Gastrocnemius medialis (tissue), 4 donors: ENCODE measurements around the gene SH3PXD2B. TPM values are rescaled to one million over a fixed set of nuclear protein-coding genes. Genes with fewer than 3 reads are reported as not detected.
"Not testable (repeated sequence)": the region's sequence is repeated elsewhere in the genome, so short reads cannot be mapped to it uniquely, and the experiment has no call there.

Source experiments
- ATAC-seq, 2 donors: fragments of 150-250 bp; one replicate each; pipeline ENCODE4 v1.9.1; 2016
- DNase-seq, 2 donors: peaks; one replicate each; pipeline ENCODE4 v3.0.0-alpha.2; 2019
- H3K27ac ChIP-seq, 4 donors: fragments of 200-600 bp; sonication (generic); 1 replicate in 1 of 4; 2 replicates in 3 of 4; pipeline ENCODE4 v1.5.1; 2016 to 2018; ENCODE audit warnings: mild to moderate bottlenecking in 2 of 4, moderate library complexity in 1 of 4
- H3K27me3 ChIP-seq, 3 donors: fragments of 200-600 bp; sonication (generic) in 2 of 3; 1 replicate in 1 of 3; 2 replicates in 2 of 3; pipeline versions ENCODE4 v1.5.1 to v1.6.0; 2016 to 2019; ENCODE audit warnings: mild to moderate bottlenecking in 1 of 3, moderate library complexity in 1 of 3
- H3K36me3 ChIP-seq, 2 donors: fragments of 200-600 bp; sonication (generic) in 1 of 2; one replicate each; pipeline ENCODE4 v1.5.1; 2017 to 2018
- H3K4me1 ChIP-seq, 2 donors: fragments of 200-600 bp; sonication (generic) in 1 of 2; one replicate each; pipeline ENCODE4 v1.5.1; 2016 to 2017; ENCODE audit warnings: mild to moderate bottlenecking in 2 of 2
- H3K4me3 ChIP-seq, 4 donors: fragments of 200-600 bp; sonication (generic) in 3 of 4; 1 replicate in 1 of 4; 2 replicates in 3 of 4; pipeline ENCODE4 v1.5.1; 2016 to 2019; ENCODE audit warnings: mild to moderate bottlenecking in 2 of 4
- H3K9me3 ChIP-seq, 3 donors: fragments of 200-600 bp; sonication (generic) in 2 of 3; 1 replicate in 1 of 3; 2 replicates in 2 of 3; pipeline ENCODE4 v1.5.1; 2016 to 2019
- CTCF ChIP-seq, 5 experiments: fragments of 450-650 bp in 3 of 5; fragments of 200-600 bp in 2 of 5; sonication (generic) in 2 of 5; IDR thresholded peaks in 4 of 5; conservative IDR thresholded peaks in 1 of 5; 1 replicate in 4 of 5; 2 replicates in 1 of 5; pipeline ENCODE4 v1.5.1; 2016 to 2019; ENCODE audit warnings: antibody characterized with exemption in 5 of 5, mild to moderate bottlenecking in 3 of 5, moderate library complexity in 3 of 5
- POLR2A ChIP-seq, 2 donors: fragments of 450-650 bp; IDR thresholded peaks; one replicate each; pipeline ENCODE4 v1.6.1; 2017; ENCODE audit warnings: antibody characterized with exemption in 2 of 2, mild to moderate bottlenecking in 2 of 2, moderate library complexity in 2 of 2
- in situ Hi-C, 4 donors: fragments of 200-750 bp; cut with MboI; loops; one replicate each; pipeline versions ENCODE4 v1.15.0 to v1.8.0; 2017; ENCODE audit warnings: low sequenced_read_pairs in 4 of 4
- intact Hi-C: fragments of 100-400 bp; cut with DNase I; formaldehyde crosslinking; loops from one replicate; pipeline ENCODE4 v1.15.1; 2023; ENCODE audit warnings: low total_unique reads
- total RNA-seq, 4 donors: library from RNA; depleted of rRNA; stranded (reverse); fragments of >200 nt; gene quantifications; one replicate each; pipeline versions ENCODE4 v1.1.0 to v1.2.3, GENCODE V29; 2016

Gene SH3PXD2B
- total RNA-seq, 4 donors from 2014 or later = 2.7 to 10.2 (median 4.2) TPM

- TF ChIP-seq POLR2A (IDR thresholded peaks at IDR 0.05) (no peak), CTCF (IDR thresholded peaks at IDR 0.05 in 4 of 5, conservative IDR thresholded peaks at IDR 0.05 in 1 of 5) (peak; percentile 79 to 95 (median 83))
- Histone ChIP-seq H3K27me3 (no peaks in the 10 kb centered on the region), H3K27ac (peak overlapping the region; percentile 45 to 75 (median 64)), H3K36me3 (no peaks in the 10 kb centered on the region), H3K4me3 (peak overlapping the region in 1 of 4 donors; percentile 13), H3K4me1 (peaks cover 0 to 4% of the 10 kb centered on the region in 2 donors), H3K9me3 (no peaks in the 10 kb centered on the region)
- peak; percentile 70 to 77 for DNase-seq
- in situ Hi-C loops = loop anchor here in 3 of 4 donors (5.0 to 10.0 kb wide), 2 partner anchors 218 to 446 kb away; no protein-coding TSS in a partner anchor
- intact Hi-C loops = loop anchor here (1.0 to 2.0 kb wide), 2 partner anchors 162 to 218 kb away; partner anchors contain the start of gene NEURL1B
- peak; percentile 95 to 98 for ATAC-seq
Measured at GRCh38 chr5:172479034-172479783, 24.9 kb upstream of the SH3PXD2B start.

GRCh38 chr5:172478695-172479033, 24.3 kb upstream of the SH3PXD2B start:
- H3K4me3 ChIP-seq, H3K27me3 ChIP-seq, H3K27ac ChIP-seq, H3K9me3 ChIP-seq, H3K4me1 ChIP-seq, H3K36me3 ChIP-seq, ATAC-seq, DNase-seq: not testable (repeated sequence)
- in situ Hi-C loops = loop anchor here in 3 of 4 donors (5.0 to 10.0 kb wide), 2 partner anchors 219 to 446 kb away; no protein-coding TSS in a partner anchor
- intact Hi-C loops = loop anchor here (1.0 to 2.0 kb wide), 2 partner anchors 162 to 219 kb away; partner anchors contain the start of gene NEURL1B

- H3K4me1 ChIP-seq = peaks cover 0 to 4% of the 10 kb centered on the region in 2 donors
- no peaks in the 10 kb centered on the region for H3K36me3 ChIP-seq
- no peak overlapping the region for H3K27ac ChIP-seq
- TF ChIP-seq POLR2A (IDR thresholded peaks at IDR 0.05) = no peak
- TF ChIP-seq CTCF (IDR thresholded peaks at IDR 0.05 in 4 of 5, conservative IDR thresholded peaks at IDR 0.05 in 1 of 5) = no peak
- intact Hi-C loops (loop anchor here (2.0 kb wide), 1 partner anchor 163 kb away; the partner anchor contains the start of gene NEURL1B), in situ Hi-C loops (loop anchor here in 3 of 4 donors (5.0 to 10.0 kb wide), 2 partner anchors 219 to 447 kb away; no protein-coding TSS in a partner anchor)
- H3K27me3 ChIP-seq = no peaks in the 10 kb centered on the region
- no peaks in the 10 kb centered on the region for H3K9me3 ChIP-seq
- no peak overlapping the region for H3K4me3 ChIP-seq
- no peak for ATAC-seq
- no peak for DNase-seq
Measured at GRCh38 chr5:172478256-172478655, 23.9 kb upstream of the SH3PXD2B start.

GRCh38 chr5:172477466-172477865, 23.1 kb upstream of the SH3PXD2B start:
- H3K36me3 ChIP-seq = no peaks in the 10 kb centered on the region
- no peaks in the 10 kb centered on the region for H3K27me3 ChIP-seq
- H3K27ac ChIP-seq = no peak overlapping the region
- H3K4me3 ChIP-seq = no peak overlapping the region
- in situ Hi-C loops (loop anchor here in 3 of 4 donors (5.0 to 10.0 kb wide), 2 partner anchors 220 to 447 kb away; no protein-coding TSS in a partner anchor), intact Hi-C loops (no loop called here)
- no peak for DNase-seq
- no peak for ATAC-seq
- no peaks in the 10 kb centered on the region for H3K9me3 ChIP-seq
- TF ChIP-seq CTCF (IDR thresholded peaks at IDR 0.05 in 4 of 5, conservative IDR thresholded peaks at IDR 0.05 in 1 of 5) = no peak
- TF ChIP-seq POLR2A (IDR thresholded peaks at IDR 0.05) = no peak
- peaks cover 0 to 4% of the 10 kb centered on the region in 2 donors for H3K4me1 ChIP-seq

GRCh38 chr5:172474293-172474692, 20.0 kb upstream of the SH3PXD2B start:
- intact Hi-C loops (no loop called here), in situ Hi-C loops (loop anchor here in 3 of 4 donors (10.0 to 25.0 kb wide), 2 partner anchors 451 to 463 kb away; no protein-coding TSS in a partner anchor)
- ATAC-seq (no peak), DNase-seq (no peak)
- no peak for TF ChIP-seq CTCF (IDR thresholded peaks at IDR 0.05 in 4 of 5, conservative IDR thresholded peaks at IDR 0.05 in 1 of 5)
- TF ChIP-seq POLR2A (IDR thresholded peaks at IDR 0.05) = no peak
- Histone ChIP-seq H3K36me3 (no peaks in the 10 kb centered on the region), H3K27me3 (no peaks in the 10 kb centered on the region), H3K4me1 (no peaks in the 10 kb centered on the region), H3K27ac (no peak overlapping the region), H3K9me3 (no peaks in the 10 kb centered on the region), H3K4me3 (no peak overlapping the region)
